Mammary epithelial cell (primary cell): ENCODE measurements around the gene KCNAB3.

Experiments
- EZH2 ChIP-seq: IDR thresholded peaks from 2 replicates; pipeline ENCODE4 v1.6.1; 2012; ENCODE audit warnings: low read length, inconsistent platforms, borderline replicate concordance
- TF ChIP-seq, protein P1 (sequence below), 2 donors: IDR thresholded peaks in 1 of 2; conservative IDR thresholded peaks in 1 of 2; 2 replicates each; pipeline ENCODE4 v1.5.1; 2011 to 2012; ENCODE audit warnings: inconsistent platforms in 2 of 2, low read length in 2 of 2, mild to moderate bottlenecking in 2 of 2, control low read depth in 1 of 2, low read depth in 1 of 2; ENCODE audit not compliant: insufficient read depth in 1 of 2; ENCODE audit errors: extremely low read depth in 1 of 2

- TF ChIP-seq, protein P1, sequence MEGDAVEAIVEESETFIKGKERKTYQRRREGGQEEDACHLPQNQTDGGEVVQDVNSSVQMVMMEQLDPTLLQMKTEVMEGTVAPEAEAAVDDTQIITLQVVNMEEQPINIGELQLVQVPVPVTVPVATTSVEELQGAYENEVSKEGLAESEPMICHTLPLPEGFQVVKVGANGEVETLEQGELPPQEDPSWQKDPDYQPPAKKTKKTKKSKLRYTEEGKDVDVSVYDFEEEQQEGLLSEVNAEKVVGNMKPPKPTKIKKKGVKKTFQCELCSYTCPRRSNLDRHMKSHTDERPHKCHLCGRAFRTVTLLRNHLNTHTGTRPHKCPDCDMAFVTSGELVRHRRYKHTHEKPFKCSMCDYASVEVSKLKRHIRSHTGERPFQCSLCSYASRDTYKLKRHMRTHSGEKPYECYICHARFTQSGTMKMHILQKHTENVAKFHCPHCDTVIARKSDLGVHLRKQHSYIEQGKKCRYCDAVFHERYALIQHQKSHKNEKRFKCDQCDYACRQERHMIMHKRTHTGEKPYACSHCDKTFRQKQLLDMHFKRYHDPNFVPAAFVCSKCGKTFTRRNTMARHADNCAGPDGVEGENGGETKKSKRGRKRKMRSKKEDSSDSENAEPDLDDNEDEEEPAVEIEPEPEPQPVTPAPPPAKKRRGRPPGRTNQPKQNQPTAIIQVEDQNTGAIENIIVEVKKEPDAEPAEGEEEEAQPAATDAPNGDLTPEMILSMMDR (conservative IDR thresholded peaks at IDR 0.05 in 1 of 2, IDR thresholded peaks at IDR 0.05 in 1 of 2; ENCODE audit: extremely low read depth in 1 of 2, insufficient read depth in 1 of 2, low read depth in 1 of 2, low read length in 2 of 2): no peak
- no peak for TF ChIP-seq EZH2
Observed at GRCh38 chr17:7961421-7961820, 31.8 kb upstream of the KCNAB3 start.
